Body of pancreas (tissue), 4 donors: ENCODE results near the gene PLAGL2. TPM values are rescaled to one million over a fixed set of nuclear protein-coding genes. Genes with fewer than 3 reads are reported as not detected.
A peak's percentile ranks its signal among the peaks of the same experiment; 100 is the strongest.

Source experiments
- ATAC-seq: fragments of 150-250 bp; one replicate; pipeline ENCODE4 v1.9.1; 2016
- DNase-seq, 4 donors: peaks; one replicate each; pipeline ENCODE4 v3.0.0-alpha.2; 2019
- H3K27ac ChIP-seq, 4 donors: fragments of 200-600 bp; sonication (generic); 1 replicate in 3 of 4; 2 replicates in 1 of 4; pipeline versions ENCODE4 v1.5.1 to v1.6.1; 2016 to 2019; ENCODE audit warnings: mild to moderate bottlenecking in 1 of 4, mixed read lengths in 1 of 4, moderate library complexity in 1 of 4
- H3K27me3 ChIP-seq, 2 donors: fragments of 200-600 bp; sonication (generic); one replicate each; pipeline ENCODE4 v1.6.0; 2016; ENCODE audit warnings: mild to moderate bottlenecking in 1 of 2
- H3K36me3 ChIP-seq, 2 donors: fragments of 200-600 bp; sonication (generic); replicated peaks in 1 of 2; 2 replicates each; pipeline ENCODE4 v1.5.1; 2016; ENCODE audit warnings: low read depth in 2 of 2; ENCODE audit not compliant: insufficient read depth in 1 of 2
- H3K4me1 ChIP-seq: fragments of 200-600 bp; sonication (generic); one replicate; pipeline ENCODE4 v1.6.0; 2016
- H3K4me3 ChIP-seq, 2 donors: fragments of 200-600 bp; sonication (generic); 1 replicate in 1 of 2; 2 replicates in 1 of 2; pipeline ENCODE4 v1.5.1; 2016 to 2019
- H3K9me3 ChIP-seq, 3 donors: fragments of 200-600 bp; sonication (generic); 1 replicate in 2 of 3; 2 replicates in 1 of 3; pipeline ENCODE4 v1.5.1; 2016
- POLR2A ChIP-seq, 3 donors: fragments of 450-650 bp; IDR thresholded peaks; one replicate each; pipeline ENCODE4 v1.6.1; 2016; ENCODE audit warnings: antibody characterized with exemption in 3 of 3, mild to moderate bottlenecking in 2 of 3
- WGBS, 2 donors: methylation state at CpG; one replicate each; pipeline ENCODE4 v1.1.5; 2017; 5-methylcytosine and 5-hydroxymethylcytosine counted together
- intact Hi-C: fragments of 100-400 bp; cut with DNase I; formaldehyde crosslinking; loops from one replicate; pipeline ENCODE4 v1.15.1; 2023
- total RNA-seq, 2 donors: library from RNA; depleted of rRNA; stranded (reverse); fragments of >200 nt; gene quantifications; one replicate each; pipeline ENCODE4 v1.1.0, GENCODE V29; 2016
- TF ChIP-seq, protein P1 (sequence below), 7 experiments: fragments of 450-650 bp in 4 of 7; fragments of 200-600 bp in 3 of 7; sonication (generic) in 3 of 7; IDR thresholded peaks; one replicate each; pipeline ENCODE4 v1.5.1; 2016 to 2019; ENCODE audit warnings: antibody characterized with exemption in 7 of 7

The PLAGL2 gene
- total RNA-seq, 2 donors from 2014 or later: 4.6 to 5.2 TPM

DNA sequence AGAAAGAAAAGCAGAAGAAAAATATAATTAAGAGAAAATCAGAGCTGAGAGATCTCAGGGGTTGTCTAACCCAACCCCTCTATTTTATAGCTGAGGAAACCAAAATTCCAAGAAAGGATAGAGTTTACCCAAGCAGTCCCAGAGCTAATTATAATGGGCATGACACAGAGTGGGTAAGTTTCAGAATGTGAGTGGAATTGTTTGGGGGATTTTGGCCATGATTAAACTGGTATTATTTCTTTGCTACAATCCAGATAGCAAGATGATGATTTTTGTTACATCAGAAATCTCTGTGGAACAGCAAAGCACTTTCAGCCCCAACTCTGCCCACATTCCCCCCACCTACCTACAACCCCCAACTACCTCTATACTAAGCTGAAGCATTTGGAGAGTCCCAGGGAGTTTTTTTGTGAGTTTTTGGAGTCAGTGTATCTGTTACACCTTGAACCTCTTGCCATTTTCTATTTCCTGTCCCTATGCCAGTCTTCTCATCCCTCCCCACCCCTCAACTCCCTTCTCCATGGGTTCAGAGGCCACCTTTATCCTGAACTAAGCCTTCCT lies 24.9 kb upstream of the PLAGL2 start:
- H3K36me3 ChIP-seq: peaks cover 5 to 14% of the 10 kb centered on the region in 2 donors
- ATAC-seq: no peak
- no peak overlapping the region for H3K27ac ChIP-seq
- DNase-seq: no peak
- intact Hi-C loops: no loop called here
- no peaks in the 10 kb centered on the region for H3K27me3 ChIP-seq
- TF ChIP-seq POLR2A (IDR thresholded peaks at IDR 0.05): no peak
- TF ChIP-seq, protein P1, sequence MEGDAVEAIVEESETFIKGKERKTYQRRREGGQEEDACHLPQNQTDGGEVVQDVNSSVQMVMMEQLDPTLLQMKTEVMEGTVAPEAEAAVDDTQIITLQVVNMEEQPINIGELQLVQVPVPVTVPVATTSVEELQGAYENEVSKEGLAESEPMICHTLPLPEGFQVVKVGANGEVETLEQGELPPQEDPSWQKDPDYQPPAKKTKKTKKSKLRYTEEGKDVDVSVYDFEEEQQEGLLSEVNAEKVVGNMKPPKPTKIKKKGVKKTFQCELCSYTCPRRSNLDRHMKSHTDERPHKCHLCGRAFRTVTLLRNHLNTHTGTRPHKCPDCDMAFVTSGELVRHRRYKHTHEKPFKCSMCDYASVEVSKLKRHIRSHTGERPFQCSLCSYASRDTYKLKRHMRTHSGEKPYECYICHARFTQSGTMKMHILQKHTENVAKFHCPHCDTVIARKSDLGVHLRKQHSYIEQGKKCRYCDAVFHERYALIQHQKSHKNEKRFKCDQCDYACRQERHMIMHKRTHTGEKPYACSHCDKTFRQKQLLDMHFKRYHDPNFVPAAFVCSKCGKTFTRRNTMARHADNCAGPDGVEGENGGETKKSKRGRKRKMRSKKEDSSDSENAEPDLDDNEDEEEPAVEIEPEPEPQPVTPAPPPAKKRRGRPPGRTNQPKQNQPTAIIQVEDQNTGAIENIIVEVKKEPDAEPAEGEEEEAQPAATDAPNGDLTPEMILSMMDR (IDR thresholded peaks at IDR 0.05): no peak
- no peak overlapping the region for H3K4me3 ChIP-seq
- H3K9me3 ChIP-seq: no peaks in the 10 kb centered on the region
- H3K4me1 ChIP-seq: peaks cover 44% of the 10 kb centered on the region

GRCh38 chr20:32231847-32232246 lies 24.3 kb upstream of the PLAGL2 start:
- H3K27ac ChIP-seq: no peak overlapping the region
- WGBS, 2 donors: 77 to 84% methylated on average over 4 of the region's 4 CpGs
- H3K4me1 ChIP-seq: peaks cover 50% of the 10 kb centered on the region

GRCh38 chr20:32231245-32231644 lies 23.7 kb upstream of the PLAGL2 start:
- 92 to 98% methylated on average over 4 of the region's 4 CpGs for WGBS, 2 donors
- H3K36me3 ChIP-seq: peaks cover 5 to 12% of the 10 kb centered on the region in 2 donors
- ATAC-seq: no peak

More at GRCh38 chr20:32231847-32232246, 24.3 kb upstream of the PLAGL2 start:
- no peak for ATAC-seq
- Histone ChIP-seq H3K36me3 (peaks cover 5 to 12% of the 10 kb centered on the region in 2 donors), H3K9me3 (no peaks in the 10 kb centered on the region), H3K27me3 (no peaks in the 10 kb centered on the region), H3K4me3 (no peak overlapping the region)
- DNase-seq: peak in 1 of 4 donors; percentile 19
- TF ChIP-seq, protein P1 (IDR thresholded peaks at IDR 0.05): no peak
- TF ChIP-seq POLR2A (IDR thresholded peaks at IDR 0.05): no peak
- intact Hi-C loops: no loop called here

DNA sequence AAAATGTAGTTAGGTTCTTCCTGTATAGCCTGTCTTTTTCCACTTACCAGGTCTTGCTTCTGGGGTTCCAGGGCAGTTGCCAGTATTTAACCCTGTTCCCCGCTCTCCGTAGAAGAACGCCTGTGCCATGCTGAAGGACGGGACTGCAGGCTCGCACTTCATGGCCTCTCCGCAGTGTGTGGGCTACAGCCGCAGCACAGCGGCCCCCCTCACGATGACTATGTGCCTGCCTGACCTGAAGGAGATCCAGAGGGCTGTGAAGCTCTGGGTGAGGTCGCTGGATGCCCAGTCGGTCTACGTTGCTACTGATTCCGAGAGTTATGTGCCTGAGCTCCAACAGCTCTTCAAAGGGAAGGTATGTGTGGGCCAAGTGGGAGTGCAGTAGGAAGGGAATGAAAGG lies 23.2 kb upstream of the PLAGL2 start:
- Histone ChIP-seq H3K27ac (no peak overlapping the region), H3K4me1 (peaks cover 50% of the 10 kb centered on the region), H3K27me3 (no peaks in the 10 kb centered on the region), H3K36me3 (peaks cover 5 to 12% of the 10 kb centered on the region in 2 donors), H3K4me3 (no peak overlapping the region), H3K9me3 (no peaks in the 10 kb centered on the region)
- no peak for TF ChIP-seq POLR2A (IDR thresholded peaks at IDR 0.05)
- TF ChIP-seq, protein P1 (IDR thresholded peaks at IDR 0.05): no peak
- no peak for DNase-seq
- intact Hi-C loops: no loop called here
- no peak for ATAC-seq
- 94 to 96% methylated on average over 9 to 11 of the region's 13 CpGs for WGBS, 2 donors

More at GRCh38 chr20:32231245-32231644, 23.7 kb upstream of the PLAGL2 start:
- DNase-seq: no peak
- intact Hi-C loops: no loop called here
- peaks cover 53% of the 10 kb centered on the region for H3K4me1 ChIP-seq
- H3K27ac ChIP-seq: no peak overlapping the region
- no peaks in the 10 kb centered on the region for H3K9me3 ChIP-seq
- TF ChIP-seq, protein P1 (IDR thresholded peaks at IDR 0.05): no peak
- no peak for TF ChIP-seq POLR2A (IDR thresholded peaks at IDR 0.05)
- H3K27me3 ChIP-seq: no peaks in the 10 kb centered on the region
- H3K4me3 ChIP-seq: no peak overlapping the region

- H3K4me3 ChIP-seq: no peak overlapping the region
- no peak for ATAC-seq
- no peak for TF ChIP-seq POLR2A (IDR thresholded peaks at IDR 0.05)
- TF ChIP-seq, protein P1 (IDR thresholded peaks at IDR 0.05): no peak
- DNase-seq: no peak
- intact Hi-C loops: no loop called here
- 29 to 35% methylated on average over 5 of the region's 5 CpGs for WGBS, 2 donors
- H3K27me3 ChIP-seq: no peaks in the 10 kb centered on the region
- peaks cover 46% of the 10 kb centered on the region for H3K4me1 ChIP-seq
- H3K9me3 ChIP-seq: no peaks in the 10 kb centered on the region
- peak overlapping the region in 3 of 4 donors; percentile 78 to 89 (median 80) for H3K27ac ChIP-seq
- H3K36me3 ChIP-seq: peaks cover 5 to 12% of the 10 kb centered on the region in 2 donors
Observed at GRCh38 chr20:32229251-32229747, 21.8 kb upstream of the PLAGL2 start.
